GM10847 (cell line): Measurements from ENCODE around the gene RIN3.

Experiments used
- POLR2A ChIP-seq: IDR thresholded peaks from 2 replicates; pipeline ENCODE4 v1.6.1; 2011; ENCODE audit not compliant: insufficient read length; ENCODE audit errors: extremely low read depth

The RIN3 gene

GRCh38 chr14:92581206-92581605 lies 67.6 kb downstream of the RIN3 start:
- no peak for TF ChIP-seq POLR2A

- TF ChIP-seq POLR2A: no peak
Measured at GRCh38 chr14:92581966-92582566, 68.5 kb downstream of the RIN3 start.

- no peak for TF ChIP-seq POLR2A
Measured at GRCh38 chr14:92582706-92583452, 69.3 kb downstream of the RIN3 start.

DNA sequence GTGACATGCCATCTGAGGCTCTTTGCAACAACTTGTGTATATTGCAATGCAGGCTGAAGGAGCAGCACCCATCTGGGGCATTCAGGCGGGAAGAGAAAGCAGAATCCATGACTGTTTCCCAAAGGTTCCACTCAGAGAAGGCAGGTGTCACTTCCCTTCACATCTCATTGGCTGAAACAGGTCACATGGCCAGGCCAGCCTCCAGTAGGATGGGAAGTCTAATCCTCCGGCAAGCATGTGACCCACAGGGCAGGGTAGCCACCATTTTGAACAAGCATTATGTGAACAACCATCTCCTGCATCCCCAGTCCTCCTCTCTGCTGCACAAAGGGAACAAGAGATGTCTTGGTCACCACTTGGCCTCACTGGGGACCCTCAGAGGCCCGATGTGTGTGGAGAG lies 70.6 kb downstream of the RIN3 start:
- TF ChIP-seq POLR2A: no peak

DNA sequence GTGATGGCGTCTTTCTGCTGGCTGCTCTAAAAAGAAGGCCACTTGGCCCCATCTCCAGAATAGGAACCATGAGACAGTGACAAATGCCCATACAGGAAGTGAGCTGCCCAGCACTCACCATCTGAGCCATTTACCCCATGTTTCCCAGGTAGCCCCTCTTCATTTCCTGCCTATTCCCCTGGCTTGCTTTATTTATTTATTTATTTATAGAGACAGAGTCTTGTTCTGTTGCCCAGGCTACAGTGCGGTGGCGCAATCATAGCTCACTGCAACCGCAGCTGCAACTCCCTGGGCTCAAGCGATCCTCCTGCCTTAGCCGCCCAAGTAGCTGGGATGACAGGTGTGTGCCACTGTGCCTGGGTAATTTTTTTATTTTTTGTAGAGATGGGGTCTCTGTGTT lies 71.2 kb downstream of the RIN3 start:
- TF ChIP-seq POLR2A: no peak

DNA sequence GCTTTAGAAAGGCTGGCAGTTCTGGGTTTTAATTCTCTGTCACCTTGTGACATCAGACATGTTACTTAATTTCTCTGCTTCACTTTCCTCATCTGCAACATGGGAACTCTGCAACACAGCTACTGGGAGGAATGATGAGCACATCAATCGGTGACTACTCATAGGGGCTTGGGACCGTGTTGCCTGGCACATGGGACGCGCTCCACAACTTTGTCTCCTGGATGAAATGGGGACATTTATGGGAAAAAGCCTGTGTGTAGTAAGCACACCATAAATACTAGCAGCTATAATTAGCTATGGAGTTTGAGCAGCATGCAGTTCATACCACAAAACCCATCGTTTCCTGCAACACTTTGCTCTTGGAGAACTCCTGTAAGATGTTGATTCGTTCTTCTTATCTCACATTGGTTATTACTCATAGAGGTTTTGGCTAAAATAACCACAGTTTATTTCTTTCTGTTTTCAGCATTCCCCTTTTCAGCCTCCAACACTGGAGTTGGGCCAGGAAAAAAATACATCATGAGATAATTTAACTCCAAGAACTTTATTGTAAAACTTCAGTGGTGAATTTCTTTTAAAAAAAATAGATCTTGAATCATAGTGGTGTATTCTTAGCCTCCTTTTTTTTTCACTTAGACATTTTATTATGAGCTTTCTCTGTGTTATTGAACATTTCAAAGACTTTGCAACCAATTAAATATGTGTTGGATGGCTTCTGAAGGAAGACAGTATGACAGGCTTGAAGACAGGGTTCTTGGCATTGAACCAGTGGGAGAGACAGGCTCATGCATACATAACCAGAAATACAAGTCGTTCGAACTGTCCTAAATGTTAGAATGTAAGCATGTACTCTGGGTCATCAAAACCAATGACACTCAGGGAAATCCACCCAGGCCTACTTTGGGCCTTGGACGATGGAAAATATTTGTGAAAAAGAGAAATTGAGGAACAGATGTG lies 72.7 kb downstream of the RIN3 start:
- no peak for TF ChIP-seq POLR2A

GRCh38 chr14:92586963-92587699 lies 73.5 kb downstream of the RIN3 start:
- TF ChIP-seq POLR2A: no peak

GRCh38 chr14:92587700-92588085 lies 74.1 kb downstream of the RIN3 start:
- TF ChIP-seq POLR2A: no peak

DNA sequence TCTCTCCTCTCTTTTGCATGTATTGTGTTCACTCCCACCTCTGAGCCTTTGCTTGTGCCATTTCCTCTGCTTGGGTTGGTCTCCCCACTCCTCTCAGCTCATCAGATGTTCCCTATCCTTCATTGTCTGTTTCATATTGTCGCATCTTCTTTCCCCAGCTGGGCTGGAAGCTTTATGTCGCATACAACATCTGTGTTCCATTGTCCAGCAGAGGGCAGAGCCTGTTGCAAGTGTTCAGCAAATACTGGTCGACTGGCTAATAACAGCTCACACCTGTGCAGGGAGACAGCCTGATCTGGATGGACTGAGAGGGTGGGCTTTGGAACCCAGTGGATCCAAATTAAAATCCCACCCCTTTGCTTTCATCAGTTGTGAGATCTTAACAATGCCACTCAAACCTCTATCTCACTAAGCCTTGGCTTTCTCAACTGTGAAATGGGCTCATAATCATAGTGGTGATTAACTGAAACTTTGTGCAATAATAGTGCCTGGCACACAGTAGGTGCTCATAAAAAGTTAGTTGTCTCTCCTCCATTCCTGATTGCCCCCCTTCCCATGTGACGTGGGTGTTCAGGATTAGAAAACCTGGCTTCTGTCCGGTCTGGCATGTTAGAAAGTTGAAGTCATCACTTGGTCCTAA lies 75.8 kb downstream of the RIN3 start:
- TF ChIP-seq POLR2A: no peak

- TF ChIP-seq POLR2A: no peak
Measured at GRCh38 chr14:92590176-92590575, 76.6 kb downstream of the RIN3 start.

DNA sequence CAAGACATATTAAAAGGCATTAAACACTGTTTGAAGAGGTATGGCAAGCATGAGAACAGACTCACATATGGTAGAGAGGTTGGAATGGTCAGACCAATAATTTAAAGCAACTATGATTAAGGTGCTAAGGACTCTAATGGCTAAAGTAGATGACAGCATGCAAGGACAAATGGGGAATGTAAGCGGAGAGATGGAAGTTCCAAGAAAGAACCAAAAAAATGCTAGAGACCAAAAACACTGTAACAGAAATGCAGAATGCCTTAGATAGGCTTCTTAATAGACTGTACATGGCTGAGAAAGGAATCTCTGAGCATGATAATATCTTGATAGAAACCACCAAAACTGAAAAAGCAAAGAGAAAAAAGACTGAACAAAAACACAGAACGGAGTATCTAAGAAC lies 77.4 kb downstream of the RIN3 start:
- TF ChIP-seq POLR2A: no peak

- no peak for TF ChIP-seq POLR2A
Measured at GRCh38 chr14:92591346-92591745, 77.8 kb downstream of the RIN3 start.

- TF ChIP-seq POLR2A: no peak
Measured at GRCh38 chr14:92595267-92595666, 81.7 kb downstream of the RIN3 start.

- no peak for TF ChIP-seq POLR2A
Measured at GRCh38 chr14:92596331-92596907, 82.8 kb downstream of the RIN3 start.
